ENCODE results near the gene TMEM89.

Gene TMEM89

DNA sequence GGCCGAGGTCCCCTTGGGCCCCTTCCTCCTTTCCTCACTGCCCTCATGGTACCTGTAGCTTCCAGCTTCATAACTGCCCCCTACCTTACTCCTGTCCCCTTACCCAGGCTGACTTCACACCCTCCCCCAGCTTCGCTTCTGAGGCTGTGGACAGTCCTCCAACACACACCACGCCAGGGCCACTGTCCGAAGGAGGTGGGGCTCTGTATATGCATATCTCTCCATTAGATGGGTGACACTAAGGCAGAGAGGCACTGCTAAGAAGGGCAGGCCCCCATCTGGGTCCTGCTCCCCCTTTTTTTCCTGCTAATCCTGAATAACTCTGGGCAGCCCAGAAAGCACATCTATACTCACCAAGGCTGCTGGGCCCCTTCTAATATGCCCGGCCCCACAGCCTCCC is 25.4 kb downstream of the TMEM89 start:
- TF ChIP-seq, protein P1, sequence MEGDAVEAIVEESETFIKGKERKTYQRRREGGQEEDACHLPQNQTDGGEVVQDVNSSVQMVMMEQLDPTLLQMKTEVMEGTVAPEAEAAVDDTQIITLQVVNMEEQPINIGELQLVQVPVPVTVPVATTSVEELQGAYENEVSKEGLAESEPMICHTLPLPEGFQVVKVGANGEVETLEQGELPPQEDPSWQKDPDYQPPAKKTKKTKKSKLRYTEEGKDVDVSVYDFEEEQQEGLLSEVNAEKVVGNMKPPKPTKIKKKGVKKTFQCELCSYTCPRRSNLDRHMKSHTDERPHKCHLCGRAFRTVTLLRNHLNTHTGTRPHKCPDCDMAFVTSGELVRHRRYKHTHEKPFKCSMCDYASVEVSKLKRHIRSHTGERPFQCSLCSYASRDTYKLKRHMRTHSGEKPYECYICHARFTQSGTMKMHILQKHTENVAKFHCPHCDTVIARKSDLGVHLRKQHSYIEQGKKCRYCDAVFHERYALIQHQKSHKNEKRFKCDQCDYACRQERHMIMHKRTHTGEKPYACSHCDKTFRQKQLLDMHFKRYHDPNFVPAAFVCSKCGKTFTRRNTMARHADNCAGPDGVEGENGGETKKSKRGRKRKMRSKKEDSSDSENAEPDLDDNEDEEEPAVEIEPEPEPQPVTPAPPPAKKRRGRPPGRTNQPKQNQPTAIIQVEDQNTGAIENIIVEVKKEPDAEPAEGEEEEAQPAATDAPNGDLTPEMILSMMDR (conservative IDR thresholded peaks at IDR 0.05; ENCODE audit: low read depth, low read length): no peak
- no peak for DNase-seq (ENCODE audit: low read depth)
- no peak overlapping the region for H3K4me3 ChIP-seq (ENCODE audit: low read depth, low read length)

DNA sequence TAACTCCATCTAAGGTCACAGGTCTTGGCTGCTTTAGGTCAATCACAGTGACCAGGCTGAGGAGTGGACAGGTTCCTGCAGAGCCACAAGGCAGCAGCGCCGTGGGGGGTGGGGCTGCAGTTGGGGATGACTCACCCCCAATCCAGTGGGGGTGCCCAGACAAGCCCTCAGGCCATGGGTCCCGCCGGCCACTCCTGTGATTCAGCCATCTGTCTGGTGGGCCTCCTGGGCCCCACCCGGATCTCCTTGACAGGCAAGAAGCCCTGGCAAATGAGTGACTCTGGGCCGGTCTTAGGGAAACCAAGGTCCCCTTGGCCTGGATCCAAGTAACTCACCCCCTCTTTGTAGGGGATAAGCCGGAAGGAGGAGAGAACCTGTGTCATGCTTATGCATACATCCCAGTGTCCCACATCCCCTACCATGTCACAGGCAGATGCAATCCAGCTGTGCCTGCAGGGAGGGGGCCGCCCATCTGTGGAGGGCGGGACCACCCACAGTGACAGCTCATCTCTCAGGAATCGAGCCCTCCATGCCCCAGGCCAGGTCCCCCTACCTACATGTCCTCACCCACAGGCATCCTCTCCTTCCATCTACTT is 25.9 kb downstream of the TMEM89 start:
- peak overlapping the region; percentile 63 for H3K4me3 ChIP-seq (ENCODE audit: low read depth, low read length)
- DNase-seq (ENCODE audit: low read depth): peak; percentile 91
- TF ChIP-seq, protein P1 (conservative IDR thresholded peaks at IDR 0.05; ENCODE audit: low read depth, low read length): no peak

DNA sequence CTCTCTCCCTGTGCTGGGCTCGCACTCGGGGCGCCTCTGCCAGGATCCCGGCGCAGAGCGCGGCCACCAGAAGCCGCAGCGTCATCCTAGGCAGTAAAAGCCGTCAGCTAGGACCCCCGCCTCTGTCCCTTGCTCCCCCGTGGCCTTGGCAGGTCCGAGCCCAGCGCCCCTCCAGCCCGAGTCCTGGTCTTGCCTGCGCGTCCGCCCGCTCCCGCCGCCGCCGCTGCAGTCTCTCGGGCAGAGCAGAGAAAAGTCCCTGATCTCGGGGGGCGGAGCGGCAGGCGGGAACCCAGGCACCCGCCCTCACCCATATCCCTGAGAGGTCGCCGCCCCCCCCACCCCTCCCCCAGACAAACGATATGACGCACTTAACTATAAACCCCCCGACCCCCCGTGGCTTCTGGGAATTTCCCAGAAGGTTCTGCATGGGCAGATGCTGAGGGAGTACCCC is 26.5 kb downstream of the TMEM89 start, which contains the start of gene COL7A1:
Gene COL7A1, minus strand, starts transcription at position 255 of the 451 bp plus-strand sequence. Its CDS starts 170 bp downstream, at position 85.
- peak within 1 kb of the TSS; percentile 63 for H3K4me3 ChIP-seq (ENCODE audit: low read depth, low read length)
- DNase-seq (ENCODE audit: low read depth): no peak
- TF ChIP-seq, protein P1 (conservative IDR thresholded peaks at IDR 0.05; ENCODE audit: low read depth, low read length): no peak

DNA sequence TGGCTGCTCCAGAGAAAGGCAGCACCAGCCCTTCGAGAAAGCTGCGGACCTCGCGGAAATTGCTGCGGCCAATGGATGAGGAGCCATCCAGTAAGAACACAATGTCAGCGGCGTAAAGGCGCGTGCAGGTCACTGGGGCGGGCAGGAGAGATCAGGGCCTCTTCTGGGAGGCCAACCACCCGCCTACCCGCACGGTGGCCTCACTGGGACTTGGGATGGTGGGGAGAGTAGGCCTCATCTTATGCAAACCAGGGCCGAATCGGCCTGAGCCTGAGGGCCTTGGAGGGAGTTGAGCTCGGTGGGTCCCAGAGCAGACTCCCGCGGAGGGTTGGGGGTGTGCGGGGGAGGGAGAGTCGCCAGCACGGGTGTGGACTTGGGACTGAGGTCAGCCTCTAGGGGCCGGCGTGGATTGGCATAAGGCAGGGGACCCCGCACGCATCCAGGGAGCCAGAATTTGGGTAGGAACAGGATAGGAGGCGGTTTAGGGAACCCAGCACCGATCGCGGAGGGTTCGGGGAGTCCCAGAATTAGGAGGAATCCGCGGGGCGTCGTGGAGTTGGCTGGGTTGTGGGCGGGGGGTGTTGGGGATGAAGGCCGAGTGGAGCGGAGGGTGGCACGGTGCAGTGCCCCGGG is 27.0 kb downstream of the TMEM89 start:
- TF ChIP-seq, protein P1 (conservative IDR thresholded peaks at IDR 0.05; ENCODE audit: low read depth, low read length): no peak
- peak; percentile 26 for DNase-seq (ENCODE audit: low read depth)
- peak overlapping the region; percentile 63 for H3K4me3 ChIP-seq (ENCODE audit: low read depth, low read length)

DNA sequence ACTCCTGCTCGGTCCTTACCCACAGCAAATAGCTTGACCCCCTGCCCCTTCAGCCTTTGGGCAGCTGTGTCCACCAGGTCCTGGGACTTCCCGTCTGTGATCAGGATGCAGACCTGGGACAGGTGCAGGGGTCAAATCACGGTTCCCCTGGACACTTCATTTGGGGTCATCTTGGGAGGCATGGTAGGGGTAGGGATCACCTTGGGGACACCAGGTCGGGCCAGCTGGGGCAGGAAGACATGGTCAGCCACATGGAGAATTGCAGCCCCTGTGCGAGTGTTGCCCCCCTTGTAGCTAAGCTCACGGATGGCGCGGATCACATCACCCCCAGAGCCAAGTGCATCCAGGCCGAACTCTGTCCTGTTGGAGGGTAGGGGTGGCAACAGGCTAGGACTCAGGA is 28.2 kb downstream of the TMEM89 start:
- DNase-seq (ENCODE audit: low read depth): no peak
- TF ChIP-seq, protein P1 (conservative IDR thresholded peaks at IDR 0.05; ENCODE audit: low read depth, low read length): no peak
- H3K4me3 ChIP-seq (ENCODE audit: low read depth, low read length): peak overlapping the region; percentile 63

DNA sequence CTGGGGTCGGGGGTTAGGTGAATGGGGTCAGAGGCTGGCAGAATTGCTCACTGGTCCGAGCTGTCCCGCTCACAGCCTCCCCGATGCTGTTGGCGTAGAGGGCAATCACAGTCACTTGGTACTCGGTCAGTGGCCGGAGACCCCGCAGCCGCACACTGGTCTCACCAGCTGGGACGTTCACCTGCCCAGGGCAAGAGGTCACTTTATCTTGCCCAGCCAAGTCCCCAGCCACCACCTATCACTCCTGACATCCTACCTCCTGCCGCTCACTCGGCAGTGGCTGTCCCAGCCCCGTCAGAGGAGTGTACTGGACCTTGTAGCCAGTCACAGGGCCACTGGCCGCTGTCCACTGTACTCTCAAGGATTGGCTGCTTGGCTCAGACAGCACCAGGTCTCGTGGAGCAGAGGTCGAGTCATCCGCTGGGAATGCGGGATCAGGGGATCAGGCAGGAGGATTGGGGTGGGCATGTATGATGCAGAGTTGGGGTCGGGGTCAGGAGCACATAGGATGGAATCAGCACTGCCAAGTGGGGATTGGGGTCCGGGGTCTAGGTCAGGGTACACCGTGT is 29.0 kb downstream of the TMEM89 start:
- TF ChIP-seq, protein P1 (conservative IDR thresholded peaks at IDR 0.05; ENCODE audit: low read depth, low read length): no peak
- no peak overlapping the region for H3K4me3 ChIP-seq (ENCODE audit: low read depth, low read length)
- DNase-seq (ENCODE audit: low read depth): no peak
